ENCODE measurements around the gene PRMT9. TPM values are rescaled to one million over a fixed set of nuclear protein-coding genes. Genes with fewer than 3 reads are reported as not detected.

Gene PRMT9
- total RNA-seq: 10 to 100 TPM; 11.5 to 12.6 TPM

DNA sequence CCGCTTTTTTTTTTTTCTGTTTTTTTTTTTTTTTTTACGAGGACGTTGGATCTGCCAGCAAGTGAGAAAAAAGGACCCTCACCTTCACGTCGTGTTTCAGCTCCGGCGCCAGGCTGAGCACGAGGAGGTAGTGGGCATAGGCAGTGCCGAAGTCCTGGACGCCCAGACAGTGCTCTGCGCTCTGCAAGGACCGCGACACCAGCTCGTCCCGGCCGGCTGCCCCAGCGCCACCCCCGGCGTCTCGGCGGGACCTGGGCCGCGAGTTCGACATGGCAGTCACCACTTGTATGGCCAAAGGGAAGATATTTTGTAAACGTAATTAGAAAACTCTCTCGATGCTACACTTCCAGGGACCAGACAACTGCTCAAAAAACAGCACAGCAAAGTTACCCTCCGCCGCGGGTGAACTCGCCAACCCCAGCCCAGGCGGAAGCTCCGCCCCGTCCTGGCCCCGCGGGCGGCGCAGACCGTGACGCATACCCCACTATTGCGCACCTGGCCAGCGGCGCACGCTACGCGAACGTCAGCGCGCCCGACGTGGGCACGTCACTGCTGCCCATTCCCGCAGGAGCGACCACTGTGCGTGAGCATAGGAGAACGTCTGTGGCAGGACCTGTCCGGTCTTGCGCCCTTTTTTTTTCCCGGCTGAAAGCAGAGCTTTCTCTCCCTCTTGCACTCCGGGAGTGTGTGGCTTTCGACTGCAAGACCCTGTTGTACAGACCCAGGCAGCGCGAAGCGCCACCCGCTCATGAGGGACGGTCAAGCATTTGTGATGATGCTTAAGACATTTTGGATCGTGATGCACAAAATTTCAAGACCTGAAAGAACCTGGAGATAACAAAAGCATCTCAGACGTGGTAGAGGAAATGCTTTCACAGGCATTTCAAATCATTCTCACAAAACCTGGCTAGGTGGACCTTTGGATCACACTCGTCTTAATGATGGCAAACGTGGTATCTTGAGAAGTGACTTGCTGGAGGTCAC is at the start of gene PRMT9:
PRMT9 (minus strand) TSS at position 447 of the 984 bp plus-strand sequence; CDS start at position 271, 176 bp downstream.

DNA sequence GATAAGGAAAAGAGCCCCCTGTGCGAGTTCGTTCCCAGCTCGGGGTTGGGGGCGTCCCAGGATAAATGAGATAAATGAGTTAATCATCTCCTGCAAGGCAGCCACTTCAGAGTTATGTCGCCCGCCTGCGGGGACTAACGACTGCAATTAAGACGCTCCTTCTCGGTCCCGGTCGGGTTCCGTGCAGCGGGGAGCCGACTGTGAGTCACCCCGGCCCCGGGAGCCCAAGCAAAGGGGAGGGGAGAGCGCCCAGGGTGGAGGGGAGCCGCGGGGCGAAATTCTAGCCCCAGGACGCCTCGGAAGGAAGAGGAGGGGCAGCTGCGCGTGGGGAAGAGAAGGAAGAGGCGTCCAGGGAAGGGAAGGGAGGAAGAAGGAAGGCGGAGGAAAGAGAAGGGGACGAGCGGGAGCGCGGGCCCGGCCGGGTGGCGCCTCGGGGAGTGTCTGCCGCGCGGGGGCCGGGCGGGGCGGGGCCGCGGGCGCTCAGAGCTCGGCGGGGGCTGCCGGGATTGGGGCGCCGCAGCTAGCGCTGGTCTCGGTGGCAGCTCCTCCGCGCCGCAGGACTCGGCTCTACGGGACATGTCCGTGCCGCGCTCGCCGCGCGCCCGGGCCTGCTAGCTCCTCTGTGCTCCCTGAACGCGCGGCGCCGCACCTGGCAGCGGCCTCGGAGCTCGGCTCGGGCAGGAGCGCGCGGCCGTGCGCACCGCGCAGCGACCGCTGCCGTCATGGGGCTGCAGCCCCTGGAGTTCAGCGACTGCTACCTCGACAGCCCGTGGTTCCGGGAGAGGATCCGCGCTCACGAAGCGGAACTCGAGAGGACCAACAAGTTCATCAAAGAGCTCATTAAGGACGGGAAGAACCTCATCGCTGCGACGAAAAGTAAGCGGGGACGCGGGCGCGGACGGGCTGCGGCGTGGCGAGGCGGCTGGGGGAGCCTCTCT is 47.9 kb upstream of the PRMT9 start, which contains the start of gene ARHGAP10:
ARHGAP10 (plus strand) TSS at position 509 of the 938 bp plus-strand sequence; CDS start at position 723, 214 bp downstream.

DNA sequence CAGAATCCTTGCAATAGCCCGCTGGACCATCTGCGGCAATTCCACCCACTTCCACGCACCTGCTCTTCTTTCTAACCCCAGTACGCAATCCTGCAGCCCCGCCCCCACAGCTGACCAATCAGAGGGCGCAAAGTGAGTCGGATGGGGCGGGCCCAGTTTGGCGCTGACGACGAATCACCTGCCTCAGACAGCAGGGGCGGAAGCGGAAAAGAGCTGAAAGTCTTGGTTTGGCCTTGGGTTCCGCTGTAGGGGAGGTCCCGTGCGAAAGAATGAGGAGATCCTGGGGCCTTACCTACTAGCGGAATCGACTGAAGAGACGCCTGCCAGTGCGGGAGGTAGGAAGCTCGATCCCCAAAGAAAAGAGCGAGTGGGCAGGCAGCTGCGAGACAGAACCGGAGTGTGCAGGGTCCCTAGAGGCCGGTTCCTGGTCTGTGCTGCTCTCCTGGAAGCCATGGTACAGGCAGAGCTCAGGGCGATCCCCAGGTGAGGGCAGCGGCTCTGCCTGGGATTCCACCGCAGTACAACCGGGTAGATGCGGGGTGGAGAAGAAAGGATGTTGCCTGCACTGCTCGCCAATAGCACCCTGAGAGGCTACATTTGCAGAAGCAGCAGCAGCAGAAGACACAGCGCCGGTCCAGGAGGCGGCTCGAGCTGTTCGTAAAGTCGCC is 66.7 kb downstream of the PRMT9 start, which contains the start of gene TMEM184C:
TMEM184C (plus strand) TSS at position 225 of the 668 bp plus-strand sequence. CDS start 560 bp downstream, outside the sequence.

Other genes starting within 250 kb of the PRMT9 start
- not detected for gene EDNRA, start 203.1 kb downstream of the PRMT9 start, total RNA-seq
- 10 to 100 TPM; 19.3 to 19.6 TPM for gene TMEM184C, start 66.8 kb downstream of the PRMT9 start, total RNA-seq
- gene ARHGAP10, start 47.9 kb upstream of the PRMT9 start, total RNA-seq: 1 to 10 TPM; 8.2 to 8.3 TPM

All from activated naive CD4-positive, alpha-beta T cell treated with anti-CD3 and anti-CD28 coated beads, Interleukin-2, amount 10 ng/mL, durations not matched to agents 5 hours and 36 hours (primary cell).